HG03432 (cell line): Measurements from ENCODE around the gene TP53I13.

Experiments used
- ATAC-seq: cut with Tn5 transposase; IDR thresholded peaks from one replicate; pipeline ENCODE4 v1.9.1; 2021; ENCODE audit warnings: mild to moderate bottlenecking, moderate library complexity; ENCODE audit not compliant: unreplicated experiment

Gene TP53I13

GRCh38 chr17:29579866-29580771 is 11.6 kb downstream of the TP53I13 start:
- peak; percentile 69 for ATAC-seq

GRCh38 chr17:29581583-29582253 is 13.2 kb downstream of the TP53I13 start:
- ATAC-seq: no peak

GRCh38 chr17:29582254-29582765 is 13.8 kb downstream of the TP53I13 start:
- no peak for ATAC-seq

GRCh38 chr17:29582772-29583171 is 14.3 kb downstream of the TP53I13 start:
- no peak for ATAC-seq

- no peak for ATAC-seq
Observed at GRCh38 chr17:29583324-29584248, 15.1 kb downstream of the TP53I13 start.

- ATAC-seq: no peak
Observed at GRCh38 chr17:29584452-29585079, 16.1 kb downstream of the TP53I13 start.

GRCh38 chr17:29585080-29585751 is 16.7 kb downstream of the TP53I13 start:
- no peak for ATAC-seq

- no peak for ATAC-seq
Observed at GRCh38 chr17:29586676-29587469, 18.4 kb downstream of the TP53I13 start.

- no peak for ATAC-seq
Observed at GRCh38 chr17:29587591-29587990, 19.1 kb downstream of the TP53I13 start.

GRCh38 chr17:29588017-29588561 is 19.6 kb downstream of the TP53I13 start:
- ATAC-seq: no peak

GRCh38 chr17:29588562-29589411 is 20.3 kb downstream of the TP53I13 start:
- peak; percentile 18 for ATAC-seq

- peak; percentile 66 for ATAC-seq
Observed at GRCh38 chr17:29589524-29590410, 21.3 kb downstream of the TP53I13 start, which contains the start of gene GIT1. Gene GIT1, minus strand, starts transcription at chr17:29589648. Its CDS starts 270 bp downstream, at chr17:29589378.

- ATAC-seq: no peak
Observed at GRCh38 chr17:29590411-29591145, 22.1 kb downstream of the TP53I13 start.

GRCh38 chr17:29591146-29591736 is 22.7 kb downstream of the TP53I13 start:
- ATAC-seq: no peak

GRCh38 chr17:29591737-29592608 is 23.5 kb downstream of the TP53I13 start:
- ATAC-seq: no peak
